ENCODE data around the gene SCRN1. TPM values are rescaled to one million over a fixed set of nuclear protein-coding genes. Genes with fewer than 3 reads are reported as not detected.

The SCRN1 gene
- total and polyA plus RNA-seq, 2 experiments from 2014 or later = 47.1 to 73.5 TPM

DNA sequence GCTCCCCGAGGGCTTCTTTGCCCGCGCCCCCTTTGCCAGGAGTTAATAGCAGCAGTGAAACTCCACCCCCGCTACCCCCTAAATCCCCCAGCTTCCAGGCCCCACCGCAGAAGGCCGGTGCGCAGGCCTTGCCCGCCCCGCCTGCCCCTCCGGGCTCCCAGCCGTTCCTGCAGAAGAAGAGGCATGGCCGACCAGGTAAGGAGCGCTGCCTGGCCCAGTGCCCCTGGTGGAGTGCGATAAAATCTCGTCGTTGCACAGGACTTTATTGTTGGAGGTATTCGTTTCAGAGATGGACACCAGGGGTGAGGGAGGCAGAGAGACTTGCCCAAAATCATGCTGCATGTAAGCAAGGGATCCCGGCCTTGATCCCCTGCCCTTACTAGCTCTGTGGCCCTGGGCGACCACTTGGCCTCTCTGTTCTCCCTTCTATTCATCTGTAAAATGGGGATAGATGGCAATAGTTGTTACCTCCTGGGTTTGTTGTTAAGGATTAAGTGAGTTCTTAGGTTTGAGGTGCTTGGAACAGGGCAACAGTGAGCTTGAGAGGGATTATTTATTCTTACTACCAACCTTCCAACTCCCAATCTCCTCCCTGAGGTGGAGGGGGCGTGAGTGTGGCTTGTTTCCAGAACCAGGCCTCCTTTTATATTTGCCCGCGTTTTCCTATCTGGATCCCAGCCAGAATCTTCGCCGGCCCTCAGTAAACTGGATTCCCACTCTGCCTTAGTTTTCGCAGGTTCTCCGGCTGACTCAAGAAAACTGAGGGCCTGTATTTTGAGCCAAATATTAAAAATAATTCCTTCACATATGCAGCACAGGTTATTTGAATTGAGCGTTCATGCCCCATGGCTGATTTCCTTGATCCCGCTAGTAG, 105.0 kb downstream of the SCRN1 start:
- Histone ChIP-seq H3K9me3 (ENCODE audit: low read depth) (no peaks in the 10 kb centered on the region), H3K4me1 (ENCODE audit: insufficient read depth) (peaks cover 4% of the 10 kb centered on the region), H4K20me1 (ENCODE audit: insufficient read depth, poor library complexity, severe bottlenecking) (no peaks in the 10 kb centered on the region), H2AFZ (peak overlapping the region; percentile 35), H3K4me2 (peak overlapping the region; percentile 77), H3K27me3 (no peaks in the 10 kb centered on the region), H3K27ac (no peak overlapping the region), H3K79me2 (no peaks in the 10 kb centered on the region), H3K9me2 (replicated peaks; ENCODE audit: insufficient read depth) (no peaks in the 10 kb centered on the region), H3K36me3 (replicated peaks; ENCODE audit: insufficient read depth, low read depth) (no peaks in the 10 kb centered on the region), H3K4me3 (no peak overlapping the region)
- no peak for TF ChIP-seq EZH2phosphoT487 (IDR thresholded peaks at IDR 0.05; ENCODE audit: low read depth, severe bottlenecking, unreplicated experiment)
- TF ChIP-seq, protein P1, sequence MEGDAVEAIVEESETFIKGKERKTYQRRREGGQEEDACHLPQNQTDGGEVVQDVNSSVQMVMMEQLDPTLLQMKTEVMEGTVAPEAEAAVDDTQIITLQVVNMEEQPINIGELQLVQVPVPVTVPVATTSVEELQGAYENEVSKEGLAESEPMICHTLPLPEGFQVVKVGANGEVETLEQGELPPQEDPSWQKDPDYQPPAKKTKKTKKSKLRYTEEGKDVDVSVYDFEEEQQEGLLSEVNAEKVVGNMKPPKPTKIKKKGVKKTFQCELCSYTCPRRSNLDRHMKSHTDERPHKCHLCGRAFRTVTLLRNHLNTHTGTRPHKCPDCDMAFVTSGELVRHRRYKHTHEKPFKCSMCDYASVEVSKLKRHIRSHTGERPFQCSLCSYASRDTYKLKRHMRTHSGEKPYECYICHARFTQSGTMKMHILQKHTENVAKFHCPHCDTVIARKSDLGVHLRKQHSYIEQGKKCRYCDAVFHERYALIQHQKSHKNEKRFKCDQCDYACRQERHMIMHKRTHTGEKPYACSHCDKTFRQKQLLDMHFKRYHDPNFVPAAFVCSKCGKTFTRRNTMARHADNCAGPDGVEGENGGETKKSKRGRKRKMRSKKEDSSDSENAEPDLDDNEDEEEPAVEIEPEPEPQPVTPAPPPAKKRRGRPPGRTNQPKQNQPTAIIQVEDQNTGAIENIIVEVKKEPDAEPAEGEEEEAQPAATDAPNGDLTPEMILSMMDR (IDR thresholded peaks at IDR 0.05; ENCODE audit: poor library complexity) = no peak
- TF ChIP-seq EZH2 (IDR thresholded peaks at IDR 0.05; ENCODE audit: borderline replicate concordance) = no peak
- DNase-seq (ENCODE audit: low spot score) = peak; percentile 30
- 40% methylated on average over 26 of the region's 28 CpGs for WGBS (ENCODE audit: low lambda C conversion rate, missing lambda C conversion rate)

DNA sequence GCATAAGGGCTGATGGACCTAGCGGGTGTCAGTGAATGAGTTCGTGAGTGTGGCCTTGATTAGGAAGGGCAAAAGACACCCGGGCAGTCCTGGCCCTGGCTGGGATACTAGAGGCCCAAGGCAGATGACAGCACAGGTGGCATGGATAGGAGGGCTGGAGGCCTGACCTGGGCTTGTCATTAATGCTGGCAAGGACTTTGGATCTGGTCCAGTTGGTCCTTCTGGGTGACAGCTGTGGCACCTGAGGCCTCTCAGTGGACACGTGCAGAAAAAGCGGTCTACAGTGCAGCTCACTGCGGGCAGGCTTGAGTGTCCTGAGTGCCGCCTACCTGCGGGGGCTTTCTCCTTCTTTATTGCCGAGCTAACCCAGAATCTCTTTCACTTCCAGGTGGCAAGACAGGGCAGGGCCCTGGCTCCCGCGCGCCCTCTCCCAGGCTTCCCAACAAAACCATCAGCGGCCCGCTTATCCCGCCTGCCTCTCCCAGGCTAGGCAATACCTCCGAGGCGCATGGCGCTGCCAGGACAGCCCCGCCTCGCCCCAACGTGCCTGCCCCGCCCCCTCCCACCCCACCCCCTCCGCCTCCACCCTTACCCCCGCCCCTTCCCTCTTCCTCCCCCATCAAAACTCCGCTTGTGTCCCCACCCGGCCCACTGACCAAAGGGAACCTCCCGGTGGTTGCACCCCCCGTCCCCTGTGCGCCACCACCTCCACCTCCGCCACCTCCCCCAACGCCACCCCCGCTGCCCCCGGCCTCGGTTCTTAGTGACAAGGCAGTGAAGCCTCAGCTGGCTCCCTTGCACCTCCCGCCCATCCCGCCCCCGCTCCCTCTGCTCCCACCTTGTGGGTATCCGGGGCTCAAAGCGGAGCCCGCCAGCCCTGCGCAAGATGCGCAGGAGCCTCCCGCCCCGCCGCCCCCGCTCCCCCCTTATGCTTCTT, 105.9 kb downstream of the SCRN1 start:
- Histone ChIP-seq H3K27me3 (no peaks in the 10 kb centered on the region), H2AFZ (peak overlapping the region; percentile 35), H3K79me2 (no peaks in the 10 kb centered on the region), H3K9me3 (ENCODE audit: low read depth) (no peaks in the 10 kb centered on the region), H3K36me3 (replicated peaks; ENCODE audit: insufficient read depth, low read depth) (no peaks in the 10 kb centered on the region), H3K9me2 (replicated peaks; ENCODE audit: insufficient read depth) (no peaks in the 10 kb centered on the region), H3K4me3 (no peak overlapping the region), H3K4me1 (ENCODE audit: insufficient read depth) (peaks cover 4% of the 10 kb centered on the region), H3K27ac (no peak overlapping the region), H4K20me1 (ENCODE audit: insufficient read depth, poor library complexity, severe bottlenecking) (no peaks in the 10 kb centered on the region), H3K4me2 (peak overlapping the region; percentile 77)
- TF ChIP-seq, protein P1 (IDR thresholded peaks at IDR 0.05; ENCODE audit: poor library complexity) = no peak
- TF ChIP-seq EZH2 (IDR thresholded peaks at IDR 0.05; ENCODE audit: borderline replicate concordance) (no peak), EZH2phosphoT487 (IDR thresholded peaks at IDR 0.05; ENCODE audit: low read depth, severe bottlenecking, unreplicated experiment) (no peak)
- WGBS (ENCODE audit: low lambda C conversion rate, missing lambda C conversion rate) = 33% methylated on average over 26 of the region's 46 CpGs
- peak; percentile 21 for DNase-seq (ENCODE audit: low spot score)

DNA sequence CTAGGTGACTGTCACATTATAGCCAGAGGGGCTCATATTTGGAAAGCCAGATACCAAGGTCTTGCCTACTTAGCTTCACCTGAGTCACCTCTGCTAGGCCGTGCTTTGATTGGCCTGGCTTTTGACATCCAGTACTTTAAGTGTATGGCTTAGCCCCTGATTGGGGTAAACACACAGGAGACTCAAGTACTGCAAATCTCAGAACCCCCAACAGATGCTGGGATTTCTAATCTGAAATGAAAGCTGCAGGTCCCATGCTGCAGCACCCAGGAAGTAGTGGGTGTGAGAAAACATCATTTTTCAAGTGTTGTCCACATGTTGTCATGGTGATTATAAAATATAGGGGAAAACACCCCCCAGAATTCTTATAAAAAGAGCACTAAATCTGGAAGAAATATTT, 107.1 kb downstream of the SCRN1 start:
- Histone ChIP-seq H2AFZ (no peak overlapping the region), H3K9me3 (ENCODE audit: low read depth) (no peaks in the 10 kb centered on the region), H3K27me3 (no peaks in the 10 kb centered on the region), H3K4me2 (no peak overlapping the region), H3K9me2 (replicated peaks; ENCODE audit: insufficient read depth) (no peaks in the 10 kb centered on the region), H3K4me1 (ENCODE audit: insufficient read depth) (peaks cover 4% of the 10 kb centered on the region), H3K4me3 (no peak overlapping the region), H3K36me3 (replicated peaks; ENCODE audit: insufficient read depth, low read depth) (no peaks in the 10 kb centered on the region), H4K20me1 (ENCODE audit: insufficient read depth, poor library complexity, severe bottlenecking) (no peaks in the 10 kb centered on the region), H3K79me2 (no peaks in the 10 kb centered on the region), H3K27ac (no peak overlapping the region)
- no peak for DNase-seq (ENCODE audit: low spot score)
- WGBS (ENCODE audit: low lambda C conversion rate, missing lambda C conversion rate) = 90% methylated on average over 1 of the region's 1 CpG
- TF ChIP-seq, protein P1 (IDR thresholded peaks at IDR 0.05; ENCODE audit: poor library complexity) = no peak
- TF ChIP-seq EZH2phosphoT487 (IDR thresholded peaks at IDR 0.05; ENCODE audit: low read depth, severe bottlenecking, unreplicated experiment) (no peak), EZH2 (IDR thresholded peaks at IDR 0.05; ENCODE audit: borderline replicate concordance) (no peak)

Measured in hepatocyte (in vitro differentiated cells).